Activated naive CD4-positive, alpha-beta T cell treated with Interleukin-2 at 50 U/mL for 16 hours (primary cell): ENCODE data around the gene NCK1.
"Not testable (repeated sequence)": the region's sequence is repeated elsewhere in the genome, so short reads cannot be mapped to it uniquely, and the experiment has no call there.

ENCODE experiments used
- DNase-seq: peaks from one replicate; pipeline ENCODE4 v3.0.0-alpha.2; 2020

Gene NCK1

DNA sequence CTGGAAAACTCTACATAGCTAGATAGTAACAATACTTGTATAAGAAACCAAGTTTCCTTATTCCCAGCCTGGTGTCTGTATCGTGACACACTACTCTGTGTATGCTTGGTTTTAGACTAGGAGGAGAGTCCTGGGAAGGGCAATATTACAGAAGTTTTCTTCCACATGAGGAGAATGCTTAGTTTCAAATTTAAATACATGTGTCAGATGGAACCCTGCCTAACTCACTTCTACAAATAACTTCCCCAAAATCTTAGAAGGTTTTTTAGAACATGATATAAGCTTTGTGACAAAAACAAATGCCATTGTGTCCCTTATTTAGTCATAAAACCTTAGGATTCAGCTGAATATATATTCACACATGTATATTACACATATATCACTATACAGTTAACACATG, 88.6 kb downstream of the NCK1 start:
- no peak for DNase-seq

DNA sequence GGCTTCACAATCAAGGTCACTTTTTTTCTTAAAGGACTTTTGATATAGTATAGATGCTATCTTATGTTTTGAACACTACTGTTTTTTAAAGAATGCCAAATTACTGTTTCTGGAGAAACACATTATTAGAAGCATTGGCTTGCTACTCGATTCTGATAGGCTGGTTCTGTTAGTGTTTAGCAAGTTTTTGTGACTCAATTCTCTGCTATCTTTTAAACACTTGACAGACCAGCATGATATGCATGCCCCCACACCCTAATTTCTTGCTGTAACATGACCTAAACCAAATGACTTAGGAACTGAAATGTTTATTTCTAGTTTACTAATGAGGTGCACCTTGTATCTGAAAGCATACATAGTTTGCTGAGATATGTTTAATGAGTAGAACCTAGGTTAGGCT, 90.3 kb downstream of the NCK1 start:
- no peak for DNase-seq

DNA sequence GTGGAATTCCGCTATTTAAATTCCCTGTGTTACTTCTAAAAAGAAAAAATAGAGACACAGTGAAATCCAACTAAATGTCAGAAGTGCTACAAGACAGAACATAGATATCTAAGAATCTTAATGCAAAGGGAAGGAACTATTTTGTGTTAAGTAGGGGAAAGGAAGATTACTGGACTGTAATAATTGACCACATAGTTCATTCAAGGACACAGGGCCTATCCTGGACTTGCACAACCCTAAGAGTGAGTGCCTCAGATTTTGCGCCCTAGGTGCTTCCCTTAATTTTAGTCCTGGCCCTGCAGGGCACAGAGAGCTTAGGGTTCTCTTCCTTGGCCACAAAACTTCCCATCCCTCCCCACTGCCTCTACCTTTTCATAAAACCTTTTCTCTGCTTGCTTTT, 92.2 kb downstream of the NCK1 start:
- no peak for DNase-seq

DNA sequence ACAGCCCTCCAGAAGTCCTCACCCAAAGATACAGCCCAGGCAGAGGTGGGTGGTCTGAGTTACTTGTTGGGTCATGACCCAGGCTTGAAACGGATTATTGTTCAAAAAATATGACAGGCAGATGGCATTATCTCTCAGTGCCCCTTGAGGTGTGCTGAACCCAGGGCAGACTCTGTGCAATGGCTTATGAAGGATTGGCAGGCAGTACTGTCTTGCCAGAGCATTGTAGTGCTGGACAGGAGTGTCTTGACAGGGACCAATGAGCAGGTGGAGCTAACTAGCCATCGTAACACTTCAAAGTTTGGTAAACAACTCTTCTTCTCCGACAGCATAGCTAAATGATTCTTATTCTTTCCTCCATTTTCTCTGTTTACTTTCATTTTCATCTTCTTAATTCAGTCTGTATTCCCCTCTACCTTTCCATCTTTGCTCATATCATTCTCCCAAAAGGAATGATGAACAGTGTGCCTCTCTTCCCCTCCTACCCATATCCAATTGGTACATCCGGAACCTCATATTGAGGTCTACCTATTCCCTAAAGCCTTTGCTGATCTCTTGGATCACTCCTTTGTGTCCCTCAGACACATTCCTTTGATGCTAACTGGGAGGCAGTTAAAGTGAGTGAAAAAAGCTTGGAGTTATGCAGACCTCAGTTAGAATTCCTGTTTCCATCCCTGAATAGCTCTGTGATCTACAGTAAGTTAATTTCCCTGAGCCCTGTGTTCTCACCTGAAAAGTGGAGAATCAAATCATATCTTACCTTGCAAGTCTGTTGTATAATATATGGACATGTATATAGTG, 93.2 kb downstream of the NCK1 start:
- no peak for DNase-seq

DNA sequence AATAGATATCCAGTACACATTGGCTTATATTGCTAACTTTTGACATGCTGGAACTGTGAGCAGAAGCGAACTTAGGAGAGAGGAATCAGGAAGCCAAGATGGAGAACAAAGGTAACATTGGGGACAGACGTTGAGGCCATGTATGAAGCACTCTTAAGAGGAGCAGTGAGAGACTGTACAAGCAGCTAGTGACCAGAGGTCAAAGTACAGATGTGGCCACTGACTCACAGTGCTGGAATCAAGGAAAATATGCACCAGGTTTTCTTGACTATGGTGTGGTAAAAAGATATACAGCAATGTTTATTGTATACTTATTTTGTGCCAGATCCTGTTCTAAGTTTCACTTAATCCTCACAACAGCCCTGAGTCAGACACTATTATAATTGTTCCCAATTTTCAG, 93.8 kb downstream of the NCK1 start:
- no peak for DNase-seq

DNA sequence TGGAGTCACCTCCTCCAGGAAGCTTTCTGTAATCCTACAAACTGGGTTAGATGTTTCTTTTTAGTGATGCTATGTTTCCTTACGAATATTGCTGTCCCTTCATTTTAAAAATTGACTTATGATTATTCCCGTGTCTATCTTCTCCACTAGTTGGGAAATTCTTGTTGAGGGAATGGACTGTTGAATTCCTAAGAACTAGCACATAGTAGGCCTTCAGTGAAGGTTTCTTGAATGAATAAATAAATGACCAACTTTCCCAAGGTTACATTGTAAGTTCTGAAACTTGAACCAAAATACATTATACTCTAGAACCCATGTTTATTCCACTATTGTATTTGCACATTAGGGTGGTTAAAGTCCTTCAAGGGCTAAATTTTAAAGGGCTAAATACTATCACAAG, 95.0 kb downstream of the NCK1 start:
- no peak for DNase-seq

DNA sequence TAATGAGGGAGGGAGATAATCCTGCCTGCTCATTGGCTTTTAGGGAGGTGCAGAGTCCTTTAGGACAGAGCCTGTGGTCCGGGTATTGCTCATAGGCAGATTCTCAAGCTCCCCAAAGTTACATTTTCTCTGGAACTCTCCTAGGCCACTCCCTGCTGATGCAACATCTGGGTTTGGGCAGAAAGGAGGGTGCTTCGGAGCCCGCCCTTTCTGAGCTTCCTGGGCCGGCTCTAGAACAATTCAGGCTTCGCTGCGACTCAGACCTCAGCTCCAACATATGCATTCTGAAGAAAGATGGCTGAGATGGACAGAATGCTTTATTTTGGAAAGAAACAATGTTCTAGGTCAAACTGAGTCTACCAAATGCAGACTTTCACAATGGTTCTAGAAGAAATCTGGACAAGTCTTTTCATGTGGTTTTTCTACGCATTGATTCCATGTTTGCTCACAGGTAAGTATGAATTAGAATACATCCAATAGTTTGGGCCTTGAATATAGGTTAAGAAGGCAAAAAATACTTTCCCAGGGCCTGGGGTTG, 95.8 kb downstream of the NCK1 start, which contains the start of gene IL20RB:
Gene IL20RB, plus strand, starts transcription at position 233 of the 538 bp plus-strand sequence. Its CDS starts 131 bp downstream, at position 364.
- no peak for DNase-seq

DNA sequence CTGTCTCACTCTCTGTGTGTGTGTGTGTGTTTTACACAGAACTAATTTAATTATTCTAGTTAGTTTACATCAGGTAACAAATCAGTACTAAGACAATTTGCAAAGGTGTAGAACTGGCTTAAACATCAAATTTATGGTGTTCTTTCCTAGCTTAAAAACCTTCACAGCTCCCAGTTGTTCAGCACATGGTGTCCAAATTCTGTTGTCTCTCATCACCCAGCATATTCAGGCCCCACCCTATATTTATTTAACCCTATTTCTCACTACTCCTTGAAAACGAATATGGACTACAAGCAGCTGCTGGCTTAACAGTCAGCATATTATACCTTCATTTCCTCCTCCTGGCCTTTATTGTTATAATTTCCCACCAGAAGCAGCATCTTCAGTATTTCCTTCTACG, 96.9 kb downstream of the NCK1 start:
- DNase-seq, result no peak

DNA sequence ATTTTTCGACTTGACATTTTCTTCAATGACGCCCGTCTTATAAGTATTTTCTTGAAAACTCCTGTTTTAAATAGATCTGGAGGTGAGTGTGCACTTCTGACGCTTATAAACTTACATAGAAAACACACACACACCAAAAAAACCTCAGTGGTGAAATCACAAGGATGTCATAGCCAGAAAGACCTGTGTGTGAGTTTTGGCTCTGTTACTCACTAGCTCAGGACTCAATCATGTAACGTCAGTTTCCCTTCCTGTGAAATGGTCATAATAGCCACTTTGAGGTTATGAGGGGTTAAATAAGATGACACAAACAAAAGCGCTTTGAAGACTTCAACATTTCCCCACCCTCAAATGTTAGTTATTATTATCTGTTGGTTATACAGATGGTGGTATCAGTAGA, 97.6 kb downstream of the NCK1 start:
- DNase-seq, result no peak

DNA sequence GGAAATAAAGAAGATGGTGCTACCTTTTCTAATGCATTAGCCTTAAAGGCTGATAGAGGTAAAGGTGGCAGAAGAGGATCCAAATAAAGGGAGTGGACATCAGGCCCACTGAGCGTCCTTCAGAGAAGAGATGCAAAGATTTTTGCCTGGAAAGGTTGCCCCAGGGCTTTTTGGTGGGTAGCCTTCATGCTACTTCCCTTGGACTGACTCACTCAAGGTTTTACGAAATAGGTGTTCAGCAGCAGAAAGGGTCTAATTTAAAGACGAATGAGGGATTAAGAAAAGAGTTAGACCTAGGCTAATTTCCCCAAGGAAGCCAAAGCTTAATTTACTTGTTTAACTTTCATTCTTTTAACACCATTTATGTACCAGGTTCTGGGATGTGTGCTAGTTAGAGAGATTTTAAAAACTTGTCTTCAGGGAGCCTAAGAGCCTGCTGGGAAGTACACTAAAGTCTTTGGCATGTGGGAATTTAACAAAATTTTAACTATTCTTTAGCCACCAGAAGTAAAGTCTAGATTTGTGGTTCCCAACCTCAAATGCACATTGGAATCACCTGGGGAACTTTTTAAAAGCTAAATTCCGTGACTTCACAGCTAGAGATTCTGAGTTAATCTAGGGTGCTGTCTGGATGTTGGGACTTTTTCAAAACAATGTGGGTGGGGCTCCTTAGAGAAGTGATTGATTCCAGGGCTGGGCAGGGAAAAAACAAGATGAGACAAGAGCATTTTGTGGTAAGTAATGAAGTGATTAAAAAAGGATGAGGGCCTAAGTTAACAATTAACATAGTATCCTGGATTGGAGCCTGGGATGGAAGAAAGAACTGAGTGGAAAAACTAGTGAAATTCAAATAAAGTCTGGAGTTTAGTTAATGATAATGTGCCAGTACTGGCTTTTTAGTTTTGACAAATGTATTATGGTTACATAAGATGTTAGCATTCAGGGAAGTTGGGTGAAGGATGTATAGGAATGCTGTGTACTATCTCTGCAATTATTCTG, 99.1 kb downstream of the NCK1 start:
- DNase-seq, result no peak

DNA sequence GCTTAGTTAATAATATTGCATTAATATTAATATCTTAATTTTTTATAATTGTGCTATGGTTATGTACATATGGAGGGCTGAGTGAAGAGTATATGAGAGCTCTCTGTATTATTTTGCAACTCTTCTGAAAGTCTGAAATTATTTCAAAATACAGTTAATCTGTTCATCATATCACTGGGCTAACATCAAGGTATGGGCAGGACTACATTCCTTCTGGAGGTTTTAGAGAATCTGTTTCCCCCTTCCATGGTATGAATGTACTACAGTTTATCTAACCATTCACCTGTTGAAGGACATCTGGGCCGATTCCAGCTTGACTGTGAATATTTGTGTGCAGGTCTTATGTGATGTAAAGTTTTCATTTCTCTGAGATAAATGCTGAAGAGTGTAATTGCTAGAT, 100.9 kb downstream of the NCK1 start:
- DNase-seq, result no peak

DNA sequence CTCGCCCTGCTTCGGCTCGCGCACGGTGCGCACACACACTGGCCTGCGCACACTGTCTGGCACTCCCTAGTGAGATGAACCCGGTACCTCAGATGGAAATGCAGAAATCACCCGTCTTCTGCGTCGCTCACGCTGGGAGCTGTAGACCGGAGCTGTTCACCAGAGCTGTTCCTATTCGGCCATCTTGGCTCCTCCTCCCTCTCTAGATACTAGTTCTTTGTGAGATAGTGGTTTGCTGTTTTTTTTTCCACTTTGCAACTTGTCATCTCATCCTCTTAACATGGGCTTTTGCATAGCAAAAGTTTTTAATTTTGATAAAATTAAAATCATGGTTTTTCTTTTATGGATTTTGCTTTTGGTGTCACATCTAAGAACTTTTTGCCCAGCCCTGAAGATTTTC, 107.5 kb downstream of the NCK1 start:
- DNase-seq, result not testable (repeated sequence)

DNA sequence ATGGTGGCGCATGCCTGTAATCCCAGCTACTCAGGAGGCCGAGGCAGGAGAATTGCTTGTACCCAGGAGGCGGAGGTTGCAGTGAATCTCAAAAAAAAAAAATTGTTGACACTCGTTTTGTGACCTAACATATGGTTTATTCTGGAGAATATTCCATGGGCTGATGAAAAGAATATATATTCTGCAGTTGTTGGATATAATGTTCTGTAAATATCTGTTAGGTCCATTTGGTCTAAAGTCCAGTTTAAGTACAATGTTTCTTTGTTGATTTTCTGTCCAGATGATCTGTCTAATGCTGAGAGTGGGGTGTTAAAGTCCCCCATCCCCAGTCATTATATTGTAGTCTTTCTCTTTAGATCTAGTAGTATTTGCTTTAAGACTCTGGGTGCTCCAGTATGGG, 111.3 kb downstream of the NCK1 start:
- no peak for DNase-seq

DNA sequence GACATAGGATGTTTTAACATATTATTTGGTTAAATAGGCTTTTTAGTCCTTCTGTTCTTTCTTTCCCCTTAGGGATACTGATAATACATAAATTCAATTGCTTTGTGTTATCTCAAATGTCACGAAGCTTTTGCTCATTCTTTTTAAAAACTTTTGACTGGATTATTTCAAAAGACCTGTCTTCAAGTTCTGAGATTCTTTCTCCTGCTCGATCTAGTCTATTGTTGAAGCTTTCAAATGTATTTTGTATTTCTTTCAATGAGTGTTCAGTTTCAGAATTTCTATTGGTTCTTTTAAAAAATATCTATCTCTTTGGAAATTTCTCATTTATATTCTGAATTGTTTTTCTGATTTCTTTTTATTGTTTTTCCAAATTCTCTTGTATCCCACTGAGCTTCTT, 112.7 kb downstream of the NCK1 start:
- DNase-seq, result no peak

DNA sequence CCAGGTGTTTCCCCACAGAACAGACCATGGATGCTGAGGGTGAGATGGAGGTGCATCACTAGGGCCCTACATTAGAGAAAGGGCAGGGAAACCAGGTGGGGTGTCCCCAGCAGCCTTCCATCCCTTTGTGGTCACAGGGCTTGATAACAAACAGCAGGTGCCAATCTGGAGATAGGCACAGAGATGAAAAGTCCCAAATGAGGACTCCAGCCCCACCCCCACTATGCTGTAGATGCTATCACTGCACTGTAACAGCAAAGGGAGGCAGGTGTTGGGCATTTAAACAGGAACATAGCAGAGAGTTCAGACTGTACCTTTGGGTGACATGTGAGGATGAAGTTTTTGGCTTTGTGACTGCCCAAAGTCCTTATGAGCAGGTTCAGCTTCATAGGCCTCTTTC, 117.2 kb downstream of the NCK1 start:
- no peak for DNase-seq

DNA sequence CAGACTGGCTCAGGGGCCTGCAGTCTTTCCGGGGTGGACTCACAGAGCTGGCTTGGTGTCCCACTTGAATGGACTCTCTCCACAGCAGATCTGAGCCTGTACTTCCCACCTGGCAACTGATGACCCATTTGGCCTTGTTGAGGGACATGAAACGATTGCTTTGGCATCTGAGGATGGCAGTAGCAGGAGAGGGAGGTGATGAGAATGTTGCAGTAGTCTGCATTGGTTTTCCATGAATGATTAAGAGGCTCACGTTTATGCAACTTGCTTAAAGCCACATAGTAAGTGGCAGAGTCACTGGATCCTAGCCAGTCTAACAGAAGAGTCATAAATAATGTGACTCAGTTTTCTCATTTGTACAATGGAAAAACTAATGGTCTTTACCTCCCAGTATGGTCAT, 117.7 kb downstream of the NCK1 start:
- no peak for DNase-seq

DNA sequence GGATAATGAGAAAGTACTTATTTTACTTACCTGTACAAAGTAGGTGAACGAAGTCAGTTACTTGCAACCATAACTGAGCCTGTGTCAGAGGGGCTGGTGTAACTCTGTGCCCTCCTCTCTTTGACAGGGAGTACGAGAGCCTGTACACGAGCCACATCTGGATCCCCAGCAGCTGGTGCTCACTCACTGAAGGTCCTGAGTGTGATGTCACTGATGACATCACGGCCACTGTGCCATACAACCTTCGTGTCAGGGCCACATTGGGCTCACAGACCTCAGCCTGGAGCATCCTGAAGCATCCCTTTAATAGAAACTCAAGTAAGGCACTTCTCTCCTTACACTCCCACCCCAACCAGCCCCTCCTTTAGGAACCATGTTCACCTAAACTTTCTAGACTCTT, 120.0 kb downstream of the NCK1 start:
- no peak for DNase-seq

DNA sequence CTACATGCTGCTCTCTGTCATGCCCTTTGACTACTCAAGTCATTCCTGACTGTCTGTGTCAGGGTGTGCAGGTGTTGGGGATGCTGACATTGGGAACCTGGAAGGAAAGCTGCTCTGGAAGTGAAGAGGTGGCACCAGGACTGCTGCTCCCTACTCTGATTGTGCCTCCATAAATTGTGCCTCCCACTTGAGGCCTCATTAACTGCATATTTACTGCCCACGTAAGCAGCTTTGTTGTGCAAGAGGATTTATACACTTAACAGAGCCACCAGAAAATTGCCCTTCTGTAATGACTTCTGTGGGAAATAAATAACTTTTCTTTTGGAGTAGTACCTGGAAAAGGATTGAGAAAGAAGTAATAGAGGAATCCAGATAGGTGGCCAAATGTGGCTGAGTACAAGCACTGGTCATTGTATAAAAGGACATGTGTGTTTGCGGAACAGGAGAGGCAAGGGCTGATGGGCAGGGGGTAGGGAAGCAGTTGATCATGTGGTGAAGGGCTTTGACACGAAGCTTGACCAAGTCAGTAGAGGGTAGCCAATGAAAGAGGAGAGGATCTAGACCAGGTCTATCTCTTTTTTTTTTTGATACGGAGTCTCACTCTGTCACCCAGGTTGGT, 120.6 kb downstream of the NCK1 start:
- no peak for DNase-seq

DNA sequence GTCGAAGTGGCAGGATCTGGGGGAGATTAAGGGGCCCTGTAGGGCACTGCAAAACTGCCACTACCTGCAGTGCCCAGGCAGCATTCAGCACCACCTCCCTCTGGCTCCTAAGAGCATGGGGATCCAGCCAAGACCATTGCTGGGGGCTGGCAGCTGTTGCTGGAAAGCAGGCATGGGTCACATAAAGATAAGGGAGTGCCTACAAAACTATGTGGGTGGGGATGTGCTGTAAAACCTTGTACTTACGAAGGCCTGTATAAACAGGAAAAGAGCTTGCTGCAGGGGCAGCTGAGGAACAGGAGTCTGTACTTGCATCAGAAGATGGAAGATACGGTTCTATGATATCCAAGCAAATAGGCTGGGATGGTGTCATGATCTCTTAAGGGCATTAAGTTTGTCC, 122.8 kb downstream of the NCK1 start:
- no peak for DNase-seq

DNA sequence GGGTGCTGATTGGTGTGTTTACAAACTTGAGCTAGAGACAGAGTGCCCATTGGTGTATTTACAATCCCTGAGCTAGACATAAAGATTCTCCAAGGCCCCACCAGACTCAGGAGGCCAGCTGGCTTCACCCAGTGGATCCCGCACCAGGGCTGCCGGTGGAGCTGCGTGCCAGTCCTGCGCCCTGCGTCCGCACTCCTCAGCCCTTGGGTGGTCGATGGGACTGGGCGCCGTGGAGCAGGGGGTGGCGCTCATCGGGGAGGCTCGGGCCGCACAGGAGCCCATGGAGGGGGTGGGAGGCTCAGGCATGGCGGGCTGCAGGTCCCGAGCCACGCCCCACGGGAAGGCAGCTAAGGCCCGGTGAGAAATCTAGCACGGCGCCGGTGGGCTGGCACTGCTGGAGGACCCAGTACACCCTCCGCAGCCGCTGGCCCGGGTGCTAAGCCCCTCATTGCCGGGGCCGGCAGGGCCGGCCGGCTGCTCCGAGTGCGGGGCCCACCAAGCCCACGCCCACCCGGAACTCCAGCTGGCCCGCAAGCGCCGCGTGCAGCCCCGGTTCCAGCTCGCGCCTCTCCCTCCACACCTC, 125.5 kb downstream of the NCK1 start:
- not testable (repeated sequence) for DNase-seq

DNA sequence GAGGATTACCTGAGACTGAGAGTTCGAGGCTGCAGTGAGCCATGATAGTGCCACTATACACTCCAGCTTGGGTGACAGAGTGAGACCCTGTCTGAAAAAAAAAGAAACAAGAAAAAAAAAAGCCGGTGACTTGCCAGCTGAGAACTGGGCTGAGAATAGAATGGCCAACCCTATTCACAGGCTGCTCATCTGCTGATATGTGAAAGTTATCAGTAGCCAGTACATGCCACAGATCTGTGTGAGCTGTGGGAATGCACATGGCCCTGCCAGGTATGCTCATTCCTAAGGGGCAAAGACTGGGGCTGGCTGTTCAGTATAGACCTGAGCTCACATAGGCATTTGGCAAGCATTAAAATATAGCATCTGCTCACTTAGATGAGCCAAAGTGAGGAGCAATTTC, 126.6 kb downstream of the NCK1 start:
- DNase-seq, result no peak

DNA sequence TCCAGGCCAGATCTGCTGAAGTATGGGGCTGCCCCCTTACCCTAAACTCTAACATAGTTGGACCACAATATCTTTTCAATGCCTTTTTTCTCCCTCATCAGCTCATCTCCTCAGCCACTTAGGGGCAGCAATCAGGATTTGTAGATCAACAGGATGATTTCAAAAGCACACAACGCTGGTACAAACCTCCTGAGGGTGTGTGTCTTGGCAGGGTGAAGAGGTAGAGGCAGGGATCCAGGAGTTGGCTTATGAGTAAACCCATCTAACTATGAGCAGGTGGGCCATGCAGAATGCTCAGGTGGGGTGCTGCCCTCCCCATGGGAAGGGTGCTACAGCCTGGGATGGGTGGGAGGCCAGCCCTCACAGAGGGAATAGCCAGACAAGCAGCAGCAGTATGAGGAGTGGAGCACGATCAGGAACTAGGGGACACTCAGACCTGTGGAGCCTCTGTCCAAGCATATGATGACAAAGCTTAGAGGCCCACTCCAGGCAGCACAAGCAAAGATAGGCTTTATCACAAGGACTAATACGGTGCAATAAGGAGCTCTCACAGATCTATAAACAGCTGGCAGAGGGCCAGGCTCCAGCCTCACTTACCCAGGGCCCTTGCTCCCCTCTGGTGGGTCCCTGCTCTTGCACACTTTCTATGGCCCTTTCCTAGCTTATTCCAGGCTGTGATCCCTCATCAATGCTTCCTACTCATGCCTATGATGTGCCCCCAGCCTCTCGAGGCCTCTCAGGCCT, 127.9 kb downstream of the NCK1 start:
- no peak for DNase-seq
